HepG2 (cell line): Measurements from ENCODE around the gene VPS11. TPM values are rescaled to one million over a fixed set of nuclear protein-coding genes. Genes with fewer than 3 reads are reported as not detected.

Source experiments
- FOSL1 ChIP-seq: sonication (generic); formaldehyde crosslinking; IDR thresholded peaks from 2 replicates; pipeline ENCODE4 v1.9.0; 2021; ENCODE audit warnings: missing genetic modification reagents, borderline replicate concordance
- FOSL2 ChIP-seq: sonication (generic); formaldehyde crosslinking; IDR thresholded peaks from 2 replicates; pipeline ENCODE4 v1.4.0; 2020; ENCODE audit warnings: missing genetic modification reagents
- HOXA9 ChIP-seq: sonication (generic); formaldehyde crosslinking; IDR thresholded peaks from 2 replicates; pipeline ENCODE4 v1.8.1; 2022; ENCODE audit warnings: missing genetic modification reagents, mild to moderate bottlenecking, moderate library complexity, borderline replicate concordance
- NFKB2 ChIP-seq: sonication (generic); formaldehyde crosslinking; IDR thresholded peaks from 2 replicates; pipeline ENCODE4 v1.4.0; 2020; ENCODE audit warnings: missing genetic modification reagents, borderline replicate concordance
- NRL ChIP-seq: sonication (generic); formaldehyde crosslinking; IDR thresholded peaks from 2 replicates; pipeline ENCODE4 v1.5.0; 2020; ENCODE audit warnings: missing genetic modification reagents, mild to moderate bottlenecking, moderate library complexity, borderline replicate concordance
- SP5 ChIP-seq: IDR thresholded peaks from 2 replicates; pipeline ENCODE4 v1.6.1; 2016; ENCODE audit warnings: low read depth, borderline replicate concordance
- ZFX ChIP-seq: sonication (generic); formaldehyde crosslinking; IDR thresholded peaks from 2 replicates; pipeline ENCODE4 v1.4.0; 2020; ENCODE audit warnings: mild to moderate bottlenecking, low read depth, missing genetic modification reagents, moderate library complexity
- ZFY ChIP-seq: sonication (generic); formaldehyde crosslinking; IDR thresholded peaks from 2 replicates; pipeline ENCODE4 v1.4.0; 2020; ENCODE audit warnings: missing genetic modification reagents
- ZNF230 ChIP-seq: sonication (generic); formaldehyde crosslinking; IDR thresholded peaks from 2 replicates; pipeline ENCODE4 v1.4.0; 2020; ENCODE audit warnings: mild to moderate bottlenecking, missing genetic modification reagents
- ZNF292 ChIP-seq: sonication (generic); formaldehyde crosslinking; IDR thresholded peaks from 2 replicates; pipeline ENCODE4 v1.8.1; 2022; ENCODE audit warnings: mild to moderate bottlenecking, low read depth, missing genetic modification reagents, borderline replicate concordance
- ZNF597 ChIP-seq: sonication (generic); formaldehyde crosslinking; IDR thresholded peaks from 2 replicates; pipeline ENCODE4 v1.5.0; 2020; ENCODE audit warnings: missing genetic modification reagents
- ZNF652 ChIP-seq: IDR thresholded peaks from 2 replicates; pipeline ENCODE4 v1.6.1; 2016; ENCODE audit warnings: low read depth, borderline replicate concordance
- ZNF670 ChIP-seq: sonication (generic); formaldehyde crosslinking; IDR thresholded peaks from 2 replicates; pipeline ENCODE4 v1.8.0; 2022; ENCODE audit warnings: mild to moderate bottlenecking, missing genetic modification reagents, borderline replicate concordance
- polyA plus RNA-seq, 8 experiments: library from polyadenylated mRNA; depleted of rRNA in 3 of 8; stranded (reverse) in 7 of 8; unstranded in 1 of 8; fragments of >200 nt; fragmentation: Illumina TruSeq in 4 of 8; extraction: Trizol in 4 of 8; gene quantifications; 2 replicates each; pipeline versions ENCODE4 v1.2.1 to v1.2.3, GENCODE V29; 2011 to 2016; ENCODE audit warnings: low read depth in 4 of 8, missing spikeins in 1 of 8, mixed read lengths in 1 of 8; ENCODE audit not compliant: insufficient read depth in 1 of 8
- total RNA-seq, 5 experiments: library from RNA; depleted of rRNA; stranded (reverse); fragments of >200 nt; fragmentation: Illumina TruSeq; extraction: Trizol; gene quantifications; 2 replicates each; pipeline ENCODE4 v1.2.3, GENCODE V29; 2016; ENCODE audit warnings: low read depth in 1 of 5
- TF ChIP-seq, protein P1 (sequence below): sonication (generic); formaldehyde crosslinking; IDR thresholded peaks from 2 replicates; pipeline ENCODE4 v1.8.1; 2023; ENCODE audit warnings: mild to moderate bottlenecking, inconsistent platforms, moderate library complexity, missing genetic modification reagents, borderline replicate concordance
- TF ChIP-seq, protein P2 (sequence below): IDR thresholded peaks from 2 replicates; pipeline ENCODE4 v1.6.1; 2018; ENCODE audit warnings: missing genetic modification reagents, mild to moderate bottlenecking, missing compliant biosample characterization
- TF ChIP-seq, protein P3 (sequence below): sonication (generic); formaldehyde crosslinking; IDR thresholded peaks from 2 replicates; pipeline ENCODE4 v1.4.0; 2020; ENCODE audit warnings: missing genetic modification reagents
- TF ChIP-seq, protein P4 (sequence below): sonication (generic); formaldehyde crosslinking; IDR thresholded peaks from 2 replicates; pipeline ENCODE4 v1.4.0; 2020; ENCODE audit warnings: low read depth, mild to moderate bottlenecking, missing genetic modification reagents

The VPS11 gene
- total and polyA plus RNA-seq, 2 of the 13 experiments (the other 11 are each of a cell fraction or from before 2014, with no cell fraction given): 13.7 to 21.6 TPM

GRCh38 chr11:119121008-119121810 lies 53.6 kb downstream of the VPS11 start, which contains the start of gene HINFP (continued):
- TF ChIP-seq ZNF292 (CRISPR knock-in tag) (no peak), ZFX (peak; percentile 85), NRL (no peak; the same call in none of the 2 replicates), ZNF670 (CRISPR knock-in tag) (no peak), FOSL1 (CRISPR knock-in tag) (no peak), ZFY (CRISPR knock-in tag) (peak; percentile 86), FOSL2 (peak; percentile 36; the same call in 1 of the 2 replicates), SP5 (peak; percentile 52; the same call in 1 of the 2 replicates), ZNF597 (CRISPR knock-in tag) (no peak), ZNF652 (CRISPR knock-in tag) (no peak), NFKB2 (CRISPR knock-in tag) (peak; percentile 78; the same call in 1 of the 2 replicates), ZNF230 (CRISPR knock-in tag) (peak; percentile 37; the same call in 1 of the 2 replicates), HOXA9 (CRISPR knock-in tag) (no peak)
- TF ChIP-seq, protein P1, sequence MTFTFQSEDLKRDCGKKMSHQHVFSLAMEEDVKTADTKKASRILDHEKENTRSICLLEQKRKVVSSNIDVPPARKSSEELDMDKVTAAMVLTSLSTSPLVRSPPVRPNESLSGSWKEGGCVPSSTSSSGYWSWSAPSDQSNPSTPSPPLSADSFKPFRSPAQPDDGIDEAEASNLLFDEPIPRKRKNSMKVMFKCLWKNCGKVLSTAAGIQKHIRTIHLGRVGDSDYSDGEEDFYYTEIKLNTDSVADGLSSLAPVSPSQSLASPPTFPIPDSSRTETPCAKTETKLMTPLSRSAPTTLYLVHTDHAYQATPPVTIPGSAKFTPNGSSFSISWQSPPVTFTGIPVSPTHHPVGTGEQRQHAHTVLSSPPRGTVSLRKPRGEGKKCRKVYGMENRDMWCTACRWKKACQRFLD (CRISPR knock-in tag): no peak
- TF ChIP-seq, protein P2, sequence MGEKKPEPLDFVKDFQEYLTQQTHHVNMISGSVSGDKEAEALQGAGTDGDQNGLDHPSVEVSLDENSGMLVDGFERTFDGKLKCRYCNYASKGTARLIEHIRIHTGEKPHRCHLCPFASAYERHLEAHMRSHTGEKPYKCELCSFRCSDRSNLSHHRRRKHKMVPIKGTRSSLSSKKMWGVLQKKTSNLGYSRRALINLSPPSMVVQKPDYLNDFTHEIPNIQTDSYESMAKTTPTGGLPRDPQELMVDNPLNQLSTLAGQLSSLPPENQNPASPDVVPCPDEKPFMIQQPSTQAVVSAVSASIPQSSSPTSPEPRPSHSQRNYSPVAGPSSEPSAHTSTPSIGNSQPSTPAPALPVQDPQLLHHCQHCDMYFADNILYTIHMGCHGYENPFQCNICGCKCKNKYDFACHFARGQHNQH (CRISPR knock-in tag): 0 out of 2 replicates have a peak, but pooled peaks have one; percentile 41
- TF ChIP-seq, protein P3, sequence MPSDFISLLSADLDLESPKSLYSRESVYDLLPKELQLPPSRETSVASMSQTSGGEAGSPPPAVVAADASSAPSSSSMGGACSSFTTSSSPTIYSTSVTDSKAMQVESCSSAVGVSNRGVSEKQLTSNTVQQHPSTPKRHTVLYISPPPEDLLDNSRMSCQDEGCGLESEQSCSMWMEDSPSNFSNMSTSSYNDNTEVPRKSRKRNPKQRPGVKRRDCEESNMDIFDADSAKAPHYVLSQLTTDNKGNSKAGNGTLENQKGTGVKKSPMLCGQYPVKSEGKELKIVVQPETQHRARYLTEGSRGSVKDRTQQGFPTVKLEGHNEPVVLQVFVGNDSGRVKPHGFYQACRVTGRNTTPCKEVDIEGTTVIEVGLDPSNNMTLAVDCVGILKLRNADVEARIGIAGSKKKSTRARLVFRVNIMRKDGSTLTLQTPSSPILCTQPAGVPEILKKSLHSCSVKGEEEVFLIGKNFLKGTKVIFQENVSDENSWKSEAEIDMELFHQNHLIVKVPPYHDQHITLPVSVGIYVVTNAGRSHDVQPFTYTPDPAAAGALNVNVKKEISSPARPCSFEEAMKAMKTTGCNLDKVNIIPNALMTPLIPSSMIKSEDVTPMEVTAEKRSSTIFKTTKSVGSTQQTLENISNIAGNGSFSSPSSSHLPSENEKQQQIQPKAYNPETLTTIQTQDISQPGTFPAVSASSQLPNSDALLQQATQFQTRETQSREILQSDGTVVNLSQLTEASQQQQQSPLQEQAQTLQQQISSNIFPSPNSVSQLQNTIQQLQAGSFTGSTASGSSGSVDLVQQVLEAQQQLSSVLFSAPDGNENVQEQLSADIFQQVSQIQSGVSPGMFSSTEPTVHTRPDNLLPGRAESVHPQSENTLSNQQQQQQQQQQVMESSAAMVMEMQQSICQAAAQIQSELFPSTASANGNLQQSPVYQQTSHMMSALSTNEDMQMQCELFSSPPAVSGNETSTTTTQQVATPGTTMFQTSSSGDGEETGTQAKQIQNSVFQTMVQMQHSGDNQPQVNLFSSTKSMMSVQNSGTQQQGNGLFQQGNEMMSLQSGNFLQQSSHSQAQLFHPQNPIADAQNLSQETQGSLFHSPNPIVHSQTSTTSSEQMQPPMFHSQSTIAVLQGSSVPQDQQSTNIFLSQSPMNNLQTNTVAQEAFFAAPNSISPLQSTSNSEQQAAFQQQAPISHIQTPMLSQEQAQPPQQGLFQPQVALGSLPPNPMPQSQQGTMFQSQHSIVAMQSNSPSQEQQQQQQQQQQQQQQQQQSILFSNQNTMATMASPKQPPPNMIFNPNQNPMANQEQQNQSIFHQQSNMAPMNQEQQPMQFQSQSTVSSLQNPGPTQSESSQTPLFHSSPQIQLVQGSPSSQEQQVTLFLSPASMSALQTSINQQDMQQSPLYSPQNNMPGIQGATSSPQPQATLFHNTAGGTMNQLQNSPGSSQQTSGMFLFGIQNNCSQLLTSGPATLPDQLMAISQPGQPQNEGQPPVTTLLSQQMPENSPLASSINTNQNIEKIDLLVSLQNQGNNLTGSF (CRISPR knock-in tag): 0 out of 2 replicates have a peak, but pooled peaks have one; percentile 60
- TF ChIP-seq, protein P4, sequence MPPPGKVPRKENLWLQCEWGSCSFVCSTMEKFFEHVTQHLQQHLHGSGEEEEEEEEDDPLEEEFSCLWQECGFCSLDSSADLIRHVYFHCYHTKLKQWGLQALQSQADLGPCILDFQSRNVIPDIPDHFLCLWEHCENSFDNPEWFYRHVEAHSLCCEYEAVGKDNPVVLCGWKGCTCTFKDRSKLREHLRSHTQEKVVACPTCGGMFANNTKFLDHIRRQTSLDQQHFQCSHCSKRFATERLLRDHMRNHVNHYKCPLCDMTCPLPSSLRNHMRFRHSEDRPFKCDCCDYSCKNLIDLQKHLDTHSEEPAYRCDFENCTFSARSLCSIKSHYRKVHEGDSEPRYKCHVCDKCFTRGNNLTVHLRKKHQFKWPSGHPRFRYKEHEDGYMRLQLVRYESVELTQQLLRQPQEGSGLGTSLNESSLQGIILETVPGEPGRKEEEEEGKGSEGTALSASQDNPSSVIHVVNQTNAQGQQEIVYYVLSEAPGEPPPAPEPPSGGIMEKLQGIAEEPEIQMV: no peak; the same call in 1 of the 2 replicates
